AG04449 (cell line): ENCODE results near the gene HYAL1.
"Not testable (repeated sequence)": the region's sequence is repeated elsewhere in the genome, so short reads cannot be mapped to it uniquely, and the experiment has no call there.

ENCODE experiments used
- CTCF ChIA-PET: fragments of 350-600 bp; formaldehyde crosslinking; extraction: SDS; loops from one replicate; lab custom pipeline; 2021; ENCODE audit warnings: antibody characterized with exemption; lab: Yijun Ruan, JAX
- POLR2A ChIA-PET: fragments of 400-600, 350-600 bp; formaldehyde crosslinking; extraction: SDS; loops from one replicate; lab custom pipeline; 2020; ENCODE audit warnings: antibody characterized with exemption, inconsistent platforms; lab: Yijun Ruan, JAX
- DNase-seq: peaks from one replicate; pipeline ENCODE4 v3.0.0-alpha.2; 2010; ENCODE audit warnings: low read depth, low spot score
- H3K4me3 ChIP-seq: 2 replicates; pipeline ENCODE4 v1.5.1; 2011; ENCODE audit warnings: low read depth, mild to moderate bottlenecking, control low read depth, low read length
- TF ChIP-seq, protein P1 (sequence below): IDR thresholded peaks from one replicate; pipeline ENCODE4 v1.5.1; 2011; ENCODE audit warnings: mild to moderate bottlenecking, moderate library complexity, low read length, control low read depth, inconsistent platforms; ENCODE audit not compliant: insufficient read depth; ENCODE audit errors: missing control alignments

Gene HYAL1

DNA sequence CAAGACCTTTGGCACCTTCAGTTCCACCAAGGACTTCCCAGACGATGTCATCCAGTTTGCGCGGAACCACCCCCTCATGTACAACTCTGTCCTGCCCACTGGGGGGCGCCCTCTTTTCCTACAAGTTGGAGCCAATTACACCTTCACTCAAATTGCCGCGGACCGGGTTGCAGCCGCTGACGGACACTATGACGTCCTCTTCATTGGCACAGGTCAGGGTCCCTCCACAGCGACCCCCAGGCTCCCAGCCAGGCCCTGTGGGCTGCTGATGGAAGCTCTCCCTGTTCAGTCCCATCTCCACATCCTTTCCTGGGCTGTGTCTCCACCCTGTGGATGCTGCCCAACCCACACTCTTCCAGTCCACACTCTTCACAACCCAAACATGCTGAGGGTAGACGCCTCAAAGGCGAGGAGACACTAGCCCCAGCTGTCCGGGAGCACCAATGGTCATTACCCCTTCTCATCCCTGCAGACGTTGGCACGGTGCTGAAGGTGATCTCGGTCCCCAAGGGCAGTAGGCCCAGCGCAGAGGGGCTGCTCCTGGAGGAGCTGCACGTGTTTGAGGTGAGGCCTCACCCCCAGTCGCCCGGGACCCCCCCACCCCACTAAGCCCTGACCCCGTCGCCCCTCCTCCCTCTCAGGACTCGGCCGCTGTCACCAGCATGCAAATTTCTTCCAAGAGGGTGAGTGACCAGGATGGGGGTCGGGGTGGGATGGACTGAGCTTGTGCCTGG lies 28.8 kb downstream of the HYAL1 start:
- ChIA-PET CTCF (interaction anchor here (0.8 to 40.0 kb wide), 20 partner anchors 8 to 85 kb away, joined by 3 to 1609 read pairs (median 6); partner anchors contain the start of genes GNAI2, GNAT1, HYAL3 and IFRD2), POLR2A (no interaction called here)
- no peak overlapping the region for H3K4me3 ChIP-seq
- no peak for DNase-seq
- TF ChIP-seq, protein P1, sequence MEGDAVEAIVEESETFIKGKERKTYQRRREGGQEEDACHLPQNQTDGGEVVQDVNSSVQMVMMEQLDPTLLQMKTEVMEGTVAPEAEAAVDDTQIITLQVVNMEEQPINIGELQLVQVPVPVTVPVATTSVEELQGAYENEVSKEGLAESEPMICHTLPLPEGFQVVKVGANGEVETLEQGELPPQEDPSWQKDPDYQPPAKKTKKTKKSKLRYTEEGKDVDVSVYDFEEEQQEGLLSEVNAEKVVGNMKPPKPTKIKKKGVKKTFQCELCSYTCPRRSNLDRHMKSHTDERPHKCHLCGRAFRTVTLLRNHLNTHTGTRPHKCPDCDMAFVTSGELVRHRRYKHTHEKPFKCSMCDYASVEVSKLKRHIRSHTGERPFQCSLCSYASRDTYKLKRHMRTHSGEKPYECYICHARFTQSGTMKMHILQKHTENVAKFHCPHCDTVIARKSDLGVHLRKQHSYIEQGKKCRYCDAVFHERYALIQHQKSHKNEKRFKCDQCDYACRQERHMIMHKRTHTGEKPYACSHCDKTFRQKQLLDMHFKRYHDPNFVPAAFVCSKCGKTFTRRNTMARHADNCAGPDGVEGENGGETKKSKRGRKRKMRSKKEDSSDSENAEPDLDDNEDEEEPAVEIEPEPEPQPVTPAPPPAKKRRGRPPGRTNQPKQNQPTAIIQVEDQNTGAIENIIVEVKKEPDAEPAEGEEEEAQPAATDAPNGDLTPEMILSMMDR, result peak; percentile 83

- CTCF ChIA-PET, result interaction anchor here (1.0 to 40.0 kb wide), 4 partner anchors 9 to 80 kb away, joined by 3 to 1609 read pairs (median 154); partner anchors contain the start of genes GNAI2 and GNAT1
- TF ChIP-seq, protein P1, result no peak
- no peak for DNase-seq
- POLR2A ChIA-PET, result no interaction called here
- no peak overlapping the region for H3K4me3 ChIP-seq
Observed at GRCh38 chr3:50273689-50274065, 29.7 kb downstream of the HYAL1 start.

DNA sequence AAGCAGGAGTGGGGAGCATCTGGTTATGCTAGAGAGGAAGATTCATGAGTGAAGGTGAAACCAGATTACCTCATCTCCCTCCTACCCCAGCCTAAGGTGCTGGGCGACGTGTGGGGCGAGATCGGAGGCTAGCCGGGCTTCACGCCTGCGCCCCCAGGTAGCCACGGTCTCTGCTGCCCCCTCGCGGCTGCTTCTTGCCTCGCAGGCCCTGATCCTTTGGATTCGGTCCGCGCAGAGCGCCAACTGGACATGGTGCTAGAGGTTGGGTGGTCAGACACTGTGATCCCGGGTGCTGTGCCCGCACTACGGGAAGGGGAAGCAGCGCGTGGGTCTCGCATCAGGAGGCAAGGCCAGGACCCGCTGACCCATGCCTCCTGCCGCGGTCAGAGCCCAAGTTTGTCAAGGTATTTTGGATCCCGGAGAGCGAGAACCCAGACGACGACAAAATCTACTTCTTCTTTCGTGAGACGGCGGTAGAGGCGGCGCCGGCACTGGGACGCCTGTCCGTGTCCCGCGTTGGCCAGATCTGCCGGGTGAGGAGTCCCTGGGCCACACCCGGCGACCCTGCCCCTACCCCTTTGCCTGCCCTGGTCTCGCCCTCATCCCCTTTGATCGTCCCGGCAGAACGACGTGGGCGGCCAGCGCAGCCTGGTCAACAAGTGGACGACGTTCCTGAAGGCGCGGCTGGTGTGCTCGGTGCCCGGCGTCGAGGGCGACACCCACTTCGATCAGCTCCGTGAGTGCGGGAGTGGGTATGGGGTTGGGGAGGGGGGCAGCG lies 30.3 kb downstream of the HYAL1 start:
- TF ChIP-seq, protein P1, result peak; percentile 98
- ChIA-PET POLR2A (no interaction called here), CTCF (interaction anchor here (0.8 to 40.0 kb wide), 7 partner anchors 9 to 101 kb away, joined by 3 to 1609 read pairs (median 4); partner anchors contain the start of genes GNAI2 and GNAT1)
- H3K4me3 ChIP-seq, result peak overlapping the region; percentile 52
- no peak for DNase-seq

DNA sequence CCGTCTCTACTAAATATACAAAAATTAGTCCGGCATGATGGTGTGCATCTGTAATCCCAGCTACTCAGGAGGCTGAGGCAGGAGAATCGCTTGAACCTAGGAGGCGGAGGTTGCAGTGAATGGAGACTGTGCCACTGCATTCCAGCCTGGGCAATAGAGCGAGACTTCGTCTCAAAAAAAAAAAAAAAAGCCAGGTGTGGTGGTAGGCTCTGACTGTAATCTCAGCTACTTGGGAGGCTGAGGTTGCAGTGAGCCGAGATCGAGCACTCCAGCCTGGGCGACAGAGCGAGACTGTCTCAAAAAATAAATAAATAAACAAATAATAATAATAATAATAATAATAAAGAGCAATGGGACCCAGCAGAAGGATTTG lies 30.9 kb downstream of the HYAL1 start:
- DNase-seq, H3K4me3 ChIP-seq, POLR2A ChIA-PET: not testable (repeated sequence)
- CTCF ChIA-PET, result interaction anchor here (0.6 to 40.0 kb wide), 8 partner anchors 9 to 101 kb away, joined by 3 to 1609 read pairs (median 4); partner anchors contain the start of genes GNAI2, GNAT1 and IFRD2

- TF ChIP-seq, protein P1, result no peak
- no peak overlapping the region for H3K4me3 ChIP-seq
- POLR2A ChIA-PET, result no interaction called here
- CTCF ChIA-PET, result interaction anchor here (0.6 to 40.0 kb wide), 8 partner anchors 8 to 78 kb away, joined by 3 to 1609 read pairs (median 6); partner anchors contain the start of genes GNAI2, GNAT1 and LSMEM2
- DNase-seq, result no peak
Observed at GRCh38 chr3:50271314-50271936, 31.9 kb downstream of the HYAL1 start.

GRCh38 chr3:50270422-50271224 lies 32.8 kb downstream of the HYAL1 start:
- POLR2A ChIA-PET, result interaction anchor here (1.4 kb wide), 1 partner anchor 35 kb away, joined by 5 read pairs; the partner anchor contains the start of gene GNAI2
- CTCF ChIA-PET, result interaction anchor here (0.6 to 40.0 kb wide), 7 partner anchors 9 to 77 kb away, joined by 3 to 1609 read pairs (median 5); partner anchors contain the start of genes GNAI2, GNAT1 and LSMEM2
- TF ChIP-seq, protein P1, result no peak
- no peak for DNase-seq
- H3K4me3 ChIP-seq, result no peak overlapping the region
